ENCODE measurements around the gene ZC3H12D.

ZC3H12D gene

DNA sequence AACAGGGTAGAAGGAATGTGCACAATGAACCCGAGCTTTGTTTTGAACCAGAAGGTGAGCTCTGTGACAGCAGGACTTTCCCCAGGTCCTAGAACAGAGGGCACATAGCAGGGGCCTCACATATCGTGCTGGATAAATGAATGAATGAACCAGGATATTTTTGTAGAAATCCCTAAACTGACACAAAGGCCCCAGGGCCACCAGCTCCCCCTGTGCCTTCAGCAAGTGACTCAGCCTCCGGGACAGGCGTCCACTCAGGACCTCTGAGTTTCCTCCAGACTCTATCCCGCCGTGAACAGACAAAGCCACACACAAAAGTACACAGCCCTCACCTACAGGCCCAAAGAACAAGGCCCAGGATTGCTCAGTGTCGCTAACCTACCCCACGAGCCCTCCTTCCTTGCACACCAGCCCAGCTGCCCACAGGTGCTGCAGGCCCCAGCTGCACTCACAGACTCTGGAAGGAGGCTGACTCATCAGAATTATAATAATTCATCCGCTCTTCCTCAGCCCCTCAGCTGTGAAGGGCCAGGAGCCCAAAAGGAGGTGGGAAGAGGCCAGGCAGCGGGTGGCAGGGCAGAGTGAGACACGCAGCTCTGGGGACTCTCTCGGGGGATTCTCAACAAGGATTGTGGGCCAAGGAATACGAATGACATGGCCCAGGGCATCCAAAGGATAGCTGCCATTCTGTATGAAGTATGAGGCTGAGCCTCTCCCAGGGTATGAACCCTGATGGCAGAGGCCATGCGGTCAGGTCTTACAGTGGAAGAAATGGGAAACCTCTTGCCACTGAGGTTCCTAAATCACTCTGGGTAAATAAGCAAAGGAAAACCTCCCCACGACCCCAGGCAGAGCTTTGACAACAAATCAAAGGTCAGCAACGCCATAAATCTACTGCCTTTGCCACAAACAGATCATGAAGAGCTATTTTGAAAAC lies 43.8 kb downstream of the ZC3H12D start:
- DNase-seq (ENCODE audit: low read depth) = no peak
- TF ChIP-seq, protein P1, sequence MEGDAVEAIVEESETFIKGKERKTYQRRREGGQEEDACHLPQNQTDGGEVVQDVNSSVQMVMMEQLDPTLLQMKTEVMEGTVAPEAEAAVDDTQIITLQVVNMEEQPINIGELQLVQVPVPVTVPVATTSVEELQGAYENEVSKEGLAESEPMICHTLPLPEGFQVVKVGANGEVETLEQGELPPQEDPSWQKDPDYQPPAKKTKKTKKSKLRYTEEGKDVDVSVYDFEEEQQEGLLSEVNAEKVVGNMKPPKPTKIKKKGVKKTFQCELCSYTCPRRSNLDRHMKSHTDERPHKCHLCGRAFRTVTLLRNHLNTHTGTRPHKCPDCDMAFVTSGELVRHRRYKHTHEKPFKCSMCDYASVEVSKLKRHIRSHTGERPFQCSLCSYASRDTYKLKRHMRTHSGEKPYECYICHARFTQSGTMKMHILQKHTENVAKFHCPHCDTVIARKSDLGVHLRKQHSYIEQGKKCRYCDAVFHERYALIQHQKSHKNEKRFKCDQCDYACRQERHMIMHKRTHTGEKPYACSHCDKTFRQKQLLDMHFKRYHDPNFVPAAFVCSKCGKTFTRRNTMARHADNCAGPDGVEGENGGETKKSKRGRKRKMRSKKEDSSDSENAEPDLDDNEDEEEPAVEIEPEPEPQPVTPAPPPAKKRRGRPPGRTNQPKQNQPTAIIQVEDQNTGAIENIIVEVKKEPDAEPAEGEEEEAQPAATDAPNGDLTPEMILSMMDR (conservative IDR thresholded peaks at IDR 0.05; ENCODE audit: low read depth, low read length) = no peak
- H3K4me3 ChIP-seq (ENCODE audit: low read depth, low read length) = no peak overlapping the region

DNA sequence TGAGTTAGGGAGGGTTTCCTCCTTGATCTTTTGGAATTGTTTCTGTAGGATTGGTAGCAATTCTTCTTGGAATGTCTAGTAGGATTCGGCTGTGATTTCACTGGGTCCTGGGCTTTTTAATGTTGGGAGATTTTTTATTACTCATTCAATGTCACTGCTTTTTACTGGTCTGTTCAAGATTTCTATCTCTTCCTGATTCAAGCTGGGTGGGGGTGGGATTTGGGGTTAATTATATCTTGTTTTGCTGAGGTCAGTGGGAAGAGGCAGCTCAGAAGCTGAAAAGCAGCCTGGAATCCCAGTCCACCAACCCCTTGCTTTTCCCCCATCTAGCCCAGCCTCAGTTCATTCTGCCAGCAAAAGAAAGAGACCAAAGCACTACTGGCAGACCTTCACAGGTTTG lies 45.2 kb downstream of the ZC3H12D start:
- TF ChIP-seq, protein P1 (conservative IDR thresholded peaks at IDR 0.05; ENCODE audit: low read depth, low read length) = no peak
- no peak overlapping the region for H3K4me3 ChIP-seq (ENCODE audit: low read depth, low read length)
- no peak for DNase-seq (ENCODE audit: low read depth)

DNA sequence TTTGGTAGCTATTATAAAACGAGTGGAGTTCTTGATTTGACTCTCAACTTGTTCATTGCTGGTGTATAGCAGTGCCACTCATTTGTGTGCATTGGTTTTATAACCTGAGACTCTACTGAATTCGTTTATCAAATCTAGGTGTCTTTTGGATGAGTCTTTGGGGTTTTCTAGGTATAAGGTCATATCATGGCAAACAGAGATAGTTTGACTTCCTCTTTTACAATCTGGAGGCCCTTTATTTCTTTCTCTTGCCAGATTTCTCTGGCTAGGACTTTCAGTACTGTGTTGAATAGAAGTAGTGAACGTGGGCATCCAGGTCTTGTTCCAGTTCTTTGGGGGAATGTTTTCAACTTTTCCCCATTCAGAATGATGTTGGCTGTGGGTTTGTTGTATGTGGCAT lies 46.0 kb downstream of the ZC3H12D start:
- TF ChIP-seq, protein P1 (conservative IDR thresholded peaks at IDR 0.05; ENCODE audit: low read depth, low read length) = no peak
- DNase-seq (ENCODE audit: low read depth) = no peak
- no peak overlapping the region for H3K4me3 ChIP-seq (ENCODE audit: low read depth, low read length)

GRCh38 chr6:149437212-149437611 lies 47.6 kb downstream of the ZC3H12D start:
- TF ChIP-seq, protein P1 (conservative IDR thresholded peaks at IDR 0.05; ENCODE audit: low read depth, low read length) = no peak
- DNase-seq (ENCODE audit: low read depth) = no peak
- no peak overlapping the region for H3K4me3 ChIP-seq (ENCODE audit: low read depth, low read length)

DNA sequence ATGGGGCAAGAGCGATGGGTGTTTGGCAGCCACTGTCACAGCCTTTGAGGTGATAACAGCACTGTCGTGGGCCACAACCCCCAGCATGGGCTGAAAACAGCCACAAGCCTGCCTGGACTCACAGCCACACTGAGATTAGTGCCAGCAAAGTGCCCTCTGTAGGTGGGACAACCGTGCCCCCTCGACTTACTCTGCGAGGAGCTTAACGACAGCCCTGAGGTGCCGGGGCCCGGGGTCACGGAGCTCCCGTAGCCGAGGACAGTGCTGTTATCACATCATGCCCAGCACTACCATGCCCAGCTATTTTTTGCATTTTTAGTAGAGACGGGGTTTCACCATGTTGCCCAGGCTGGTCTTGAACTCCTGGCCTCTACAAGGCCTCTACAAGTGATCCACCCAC lies 48.2 kb downstream of the ZC3H12D start:
- DNase-seq (ENCODE audit: low read depth) = no peak
- TF ChIP-seq, protein P1 (conservative IDR thresholded peaks at IDR 0.05; ENCODE audit: low read depth, low read length) = no peak
- no peak overlapping the region for H3K4me3 ChIP-seq (ENCODE audit: low read depth, low read length)

DNA sequence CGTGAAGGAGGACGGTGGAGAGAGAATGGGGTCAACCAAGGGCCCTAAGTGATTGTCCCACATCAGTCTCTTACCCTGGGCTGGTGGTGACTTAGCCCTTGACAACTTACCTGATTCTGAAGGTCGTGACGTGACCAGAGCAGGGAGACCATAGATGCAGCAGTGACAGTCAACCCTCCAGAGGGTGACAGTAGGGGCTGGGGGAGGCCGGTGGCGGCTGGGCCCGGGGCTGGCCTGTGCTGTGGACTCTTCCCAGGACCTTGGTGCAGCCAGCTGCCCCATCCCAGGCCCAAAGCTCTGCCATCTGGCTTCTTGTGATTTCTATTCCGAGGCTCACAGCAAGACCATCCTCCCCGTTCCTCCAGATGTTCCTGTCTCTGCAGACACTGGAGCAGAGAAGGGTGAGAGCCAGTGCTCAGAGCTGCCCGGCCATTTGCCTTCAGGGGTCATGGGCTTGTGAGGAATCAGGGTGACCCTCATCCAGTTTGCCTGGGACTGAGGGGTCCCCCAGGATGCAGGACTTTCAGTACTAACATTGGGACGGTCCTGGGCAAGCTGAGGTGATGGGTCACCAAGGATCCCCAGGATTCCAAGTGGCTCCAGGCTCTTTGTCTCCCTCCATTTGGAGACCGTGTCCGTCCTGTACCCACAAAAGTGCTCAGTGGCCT lies 48.8 kb downstream of the ZC3H12D start:
- no peak for DNase-seq (ENCODE audit: low read depth)
- H3K4me3 ChIP-seq (ENCODE audit: low read depth, low read length) = no peak overlapping the region
- TF ChIP-seq, protein P1 (conservative IDR thresholded peaks at IDR 0.05; ENCODE audit: low read depth, low read length) = no peak
